Transverse colon (tissue), 4 donors: ENCODE measurements around the gene CYBC1.

ENCODE experiments used
- EP300 ChIP-seq: sonication (generic); formaldehyde crosslinking; IDR thresholded peaks from one replicate; pipeline ENCODE4 v1.6.1; 2017; ENCODE audit warnings: antibody characterized with exemption, low read depth
- POLR2A ChIP-seq: fragments of 450-650 bp; IDR thresholded peaks from one replicate; pipeline ENCODE4 v1.6.1; 2016; ENCODE audit warnings: antibody characterized with exemption, mild to moderate bottlenecking, moderate library complexity
- POLR2AphosphoS5 ChIP-seq, 3 donors: sonication (generic); formaldehyde crosslinking; IDR thresholded peaks; one replicate each; pipeline ENCODE4 v1.6.1; 2016; ENCODE audit warnings: antibody characterized with exemption in 3 of 3
- TF ChIP-seq, protein P1 (sequence below), 5 experiments: fragments of 200-600 bp in 3 of 5; fragments of 450-650 bp in 2 of 5; sonication (generic) in 3 of 5; IDR thresholded peaks; 1 replicate in 2 of 5; 2 replicates in 3 of 5; pipeline ENCODE4 v1.5.1; 2016 to 2017; ENCODE audit warnings: antibody characterized with exemption in 5 of 5, inconsistent platforms in 3 of 5, mild to moderate bottlenecking in 2 of 5, moderate library complexity in 1 of 5

DNA sequence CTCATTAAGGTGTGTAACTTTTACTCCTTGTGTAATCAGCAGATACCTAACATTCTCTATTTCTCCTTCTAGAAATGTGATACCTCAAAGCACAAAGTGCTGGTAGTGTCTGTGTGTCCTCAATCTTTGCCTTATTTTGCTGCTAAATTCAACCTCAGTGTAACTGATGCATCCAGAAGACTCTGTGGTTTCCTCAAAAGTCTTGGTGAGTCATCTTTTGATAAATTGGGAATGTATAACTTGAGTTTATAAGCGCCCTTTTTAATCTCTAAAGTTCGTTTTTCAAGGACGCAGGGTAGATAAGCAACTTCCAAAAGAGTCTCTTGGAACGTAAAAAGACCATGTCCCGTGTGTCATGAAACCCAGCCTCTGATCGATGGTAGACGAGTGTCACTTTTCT is 18.1 kb upstream of the CYBC1 start:
- TF ChIP-seq, protein P1, sequence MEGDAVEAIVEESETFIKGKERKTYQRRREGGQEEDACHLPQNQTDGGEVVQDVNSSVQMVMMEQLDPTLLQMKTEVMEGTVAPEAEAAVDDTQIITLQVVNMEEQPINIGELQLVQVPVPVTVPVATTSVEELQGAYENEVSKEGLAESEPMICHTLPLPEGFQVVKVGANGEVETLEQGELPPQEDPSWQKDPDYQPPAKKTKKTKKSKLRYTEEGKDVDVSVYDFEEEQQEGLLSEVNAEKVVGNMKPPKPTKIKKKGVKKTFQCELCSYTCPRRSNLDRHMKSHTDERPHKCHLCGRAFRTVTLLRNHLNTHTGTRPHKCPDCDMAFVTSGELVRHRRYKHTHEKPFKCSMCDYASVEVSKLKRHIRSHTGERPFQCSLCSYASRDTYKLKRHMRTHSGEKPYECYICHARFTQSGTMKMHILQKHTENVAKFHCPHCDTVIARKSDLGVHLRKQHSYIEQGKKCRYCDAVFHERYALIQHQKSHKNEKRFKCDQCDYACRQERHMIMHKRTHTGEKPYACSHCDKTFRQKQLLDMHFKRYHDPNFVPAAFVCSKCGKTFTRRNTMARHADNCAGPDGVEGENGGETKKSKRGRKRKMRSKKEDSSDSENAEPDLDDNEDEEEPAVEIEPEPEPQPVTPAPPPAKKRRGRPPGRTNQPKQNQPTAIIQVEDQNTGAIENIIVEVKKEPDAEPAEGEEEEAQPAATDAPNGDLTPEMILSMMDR (IDR thresholded peaks at IDR 0.05), result no peak
- TF ChIP-seq EP300 (no peak), POLR2A (no peak), POLR2AphosphoS5 (IDR thresholded peaks at IDR 0.05) (no peak)
